Ishikawa (cell line): ENCODE results near the gene UQCC5.

Experiments used
- CEBPB ChIP-seq: IDR thresholded peaks from 2 replicates; pipeline ENCODE4 v1.6.1; 2012
- CREB1 ChIP-seq: IDR thresholded peaks from 2 replicates; pipeline ENCODE4 v1.6.1; 2012; ENCODE audit warnings: low read depth
- EGR1 ChIP-seq: IDR thresholded peaks from 2 replicates; pipeline ENCODE4 v1.6.1; 2012
- EP300 ChIP-seq: IDR thresholded peaks from 2 replicates; pipeline ENCODE4 v1.6.1; 2012; ENCODE audit warnings: borderline replicate concordance
- FOXM1 ChIP-seq: IDR thresholded peaks from 2 replicates; pipeline ENCODE4 v1.6.1; 2012; ENCODE audit warnings: low read depth, borderline replicate concordance
- MAX ChIP-seq: IDR thresholded peaks from 2 replicates; pipeline ENCODE4 v1.6.1; 2012
- NFIC ChIP-seq: IDR thresholded peaks from 2 replicates; pipeline ENCODE4 v1.6.1; 2012
- RAD21 ChIP-seq: IDR thresholded peaks from 2 replicates; pipeline ENCODE4 v1.6.1; 2012; ENCODE audit warnings: low read depth
- REST ChIP-seq: IDR thresholded peaks from 2 replicates; pipeline ENCODE4 v1.6.1; 2012; ENCODE audit warnings: low read depth, mild to moderate bottlenecking
- TAF1 ChIP-seq: IDR thresholded peaks from 2 replicates; pipeline ENCODE4 v1.6.1; 2012; ENCODE audit warnings: low read depth, mild to moderate bottlenecking
- TCF12 ChIP-seq: IDR thresholded peaks from 2 replicates; pipeline ENCODE4 v1.6.1; 2012; ENCODE audit warnings: low read depth
- TEAD4 ChIP-seq: IDR thresholded peaks from 2 replicates; pipeline ENCODE4 v1.6.1; 2012
- YY1 ChIP-seq: IDR thresholded peaks from 2 replicates; pipeline ENCODE4 v1.6.1; 2012; ENCODE audit warnings: low read depth
- ZBTB7A ChIP-seq: IDR thresholded peaks from 2 replicates; pipeline ENCODE4 v1.6.1; 2012; ENCODE audit warnings: low read depth
- TF ChIP-seq, protein P1 (sequence below): IDR thresholded peaks from 2 replicates; pipeline ENCODE4 v1.6.1; 2012

The UQCC5 gene

GRCh38 chr3:52493232-52494017, 43.0 kb upstream of the UQCC5 start:
- TF ChIP-seq, protein P1, sequence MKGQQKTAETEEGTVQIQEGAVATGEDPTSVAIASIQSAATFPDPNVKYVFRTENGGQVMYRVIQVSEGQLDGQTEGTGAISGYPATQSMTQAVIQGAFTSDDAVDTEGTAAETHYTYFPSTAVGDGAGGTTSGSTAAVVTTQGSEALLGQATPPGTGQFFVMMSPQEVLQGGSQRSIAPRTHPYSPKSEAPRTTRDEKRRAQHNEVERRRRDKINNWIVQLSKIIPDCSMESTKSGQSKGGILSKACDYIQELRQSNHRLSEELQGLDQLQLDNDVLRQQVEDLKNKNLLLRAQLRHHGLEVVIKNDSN, result no peak
- no peak for TF ChIP-seq YY1
- TF ChIP-seq CEBPB, result no peak
- no peak for TF ChIP-seq CREB1
- no peak for TF ChIP-seq EP300
- no peak for TF ChIP-seq TAF1
- TF ChIP-seq NFIC, result no peak
- no peak for TF ChIP-seq TEAD4
- no peak for TF ChIP-seq ZBTB7A
- TF ChIP-seq FOXM1, result no peak
- TF ChIP-seq MAX, result no peak
- TF ChIP-seq EGR1, result no peak
- TF ChIP-seq TCF12, result no peak
- no peak for TF ChIP-seq RAD21

GRCh38 chr3:52494445-52494844, 42.0 kb upstream of the UQCC5 start:
- TF ChIP-seq REST, result no peak
- no peak for TF ChIP-seq EGR1
- no peak for TF ChIP-seq TAF1
- TF ChIP-seq ZBTB7A, result no peak
- no peak for TF ChIP-seq FOXM1
- TF ChIP-seq TCF12, result no peak

- TF ChIP-seq, protein P1, result no peak
- no peak for TF ChIP-seq YY1
- no peak for TF ChIP-seq REST
- TF ChIP-seq RAD21, result no peak
- no peak for TF ChIP-seq NFIC
- TF ChIP-seq ZBTB7A, result no peak
- TF ChIP-seq TAF1, result no peak
- no peak for TF ChIP-seq TEAD4
- TF ChIP-seq CREB1, result no peak
- no peak for TF ChIP-seq TCF12
- TF ChIP-seq FOXM1, result no peak
- TF ChIP-seq EP300, result no peak
These were observed 41.4 kb upstream of the UQCC5 start, which contains the start of gene STAB1 for GRCh38 chr3:52494886-52495495. TSS of gene STAB1 (plus strand) at chr3:52495338. CDS start at chr3:52495414, 76 bp downstream.

DNA sequence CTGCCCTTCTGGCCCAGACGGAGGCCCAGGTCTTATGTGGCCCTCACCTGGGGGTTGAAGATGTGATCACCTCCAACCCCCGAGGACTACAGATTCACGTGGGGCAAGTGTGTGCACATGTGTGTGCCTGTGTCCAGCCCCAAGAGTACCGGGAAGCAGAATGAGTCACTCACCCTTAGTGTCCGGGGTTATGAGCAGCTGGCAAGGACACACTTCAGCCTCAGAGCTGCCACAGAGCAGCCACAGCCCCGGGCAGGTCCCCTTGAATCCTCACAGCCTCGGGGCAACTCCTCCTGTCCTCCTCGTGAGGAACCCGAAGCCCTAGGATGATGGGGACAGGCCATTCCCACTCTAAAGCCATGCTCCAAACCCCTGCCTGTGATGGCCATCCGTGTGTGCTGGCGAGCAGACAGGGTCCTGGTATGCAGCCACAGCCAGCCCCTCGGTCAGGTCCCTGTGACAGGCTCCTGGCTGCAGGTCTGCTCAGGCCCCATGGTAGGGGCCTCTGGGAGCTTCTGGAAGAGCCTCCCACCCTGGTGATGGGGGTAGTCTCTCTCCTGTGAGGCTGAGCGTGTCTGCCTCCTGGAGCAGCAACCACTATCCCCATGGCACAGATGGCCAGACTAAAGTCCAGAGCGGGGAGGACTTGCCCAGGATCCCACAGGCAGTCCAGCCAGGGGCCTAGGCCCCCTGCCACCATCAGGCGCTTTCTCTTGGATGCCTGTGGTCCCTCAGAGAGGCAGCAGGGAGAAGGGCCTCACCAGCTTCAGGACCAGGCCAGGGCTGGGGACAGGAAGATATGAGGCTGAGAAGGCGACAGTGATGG, 40.4 kb upstream of the UQCC5 start:
- TF ChIP-seq YY1, result no peak
- TF ChIP-seq RAD21, result no peak
- TF ChIP-seq CEBPB, result no peak
- TF ChIP-seq MAX, result no peak
- no peak for TF ChIP-seq FOXM1
- no peak for TF ChIP-seq CREB1
